Measurements from ENCODE around the gene ZBTB26. TPM values are rescaled to one million over a fixed set of nuclear protein-coding genes. Genes with fewer than 3 reads are reported as not detected.

The ZBTB26 gene
- polyA plus RNA-seq, 1 donor from 2014 or later = 8.5 TPM

- H3F3A ChIP-seq (ENCODE audit: insufficient read depth, low read length, poor library complexity, severe bottlenecking) = no peaks in the 10 kb centered on the region
- no peak overlapping the region for H3K4me2 ChIP-seq (ENCODE audit: low read length)
- no peak overlapping the region for H3K9ac ChIP-seq (ENCODE audit: low read length)
- no peaks in the 10 kb centered on the region for H3K79me2 ChIP-seq (replicated peaks; ENCODE audit: insufficient read depth, low read length)
- H3K36me3 ChIP-seq (ENCODE audit: insufficient read depth, low read length) = peaks cover 5% of the 10 kb centered on the region
- H3K4me3 ChIP-seq (ENCODE audit: low read length) = no peak overlapping the region
- TF ChIP-seq EZH2 (IDR thresholded peaks at IDR 0.05; ENCODE audit: borderline replicate concordance, insufficient read depth, low read length, poor library complexity, severe bottlenecking) (no peak), POLR2AphosphoS5 (IDR thresholded peaks at IDR 0.05) (no peak), EP300 (conservative IDR thresholded peaks at IDR 0.05; ENCODE audit: poor library complexity, severe bottlenecking) (no peak), TAF1 (IDR thresholded peaks at IDR 0.05; ENCODE audit: low read depth) (no peak), RAD21 (conservative IDR thresholded peaks at IDR 0.05) (no peak), MXI1 (conservative IDR thresholded peaks at IDR 0.05; ENCODE audit: poor library complexity, severe bottlenecking) (no peak), SMC3 (conservative IDR thresholded peaks at IDR 0.05; ENCODE audit: poor library complexity) (no peak)
- TF ChIP-seq, protein P1, sequence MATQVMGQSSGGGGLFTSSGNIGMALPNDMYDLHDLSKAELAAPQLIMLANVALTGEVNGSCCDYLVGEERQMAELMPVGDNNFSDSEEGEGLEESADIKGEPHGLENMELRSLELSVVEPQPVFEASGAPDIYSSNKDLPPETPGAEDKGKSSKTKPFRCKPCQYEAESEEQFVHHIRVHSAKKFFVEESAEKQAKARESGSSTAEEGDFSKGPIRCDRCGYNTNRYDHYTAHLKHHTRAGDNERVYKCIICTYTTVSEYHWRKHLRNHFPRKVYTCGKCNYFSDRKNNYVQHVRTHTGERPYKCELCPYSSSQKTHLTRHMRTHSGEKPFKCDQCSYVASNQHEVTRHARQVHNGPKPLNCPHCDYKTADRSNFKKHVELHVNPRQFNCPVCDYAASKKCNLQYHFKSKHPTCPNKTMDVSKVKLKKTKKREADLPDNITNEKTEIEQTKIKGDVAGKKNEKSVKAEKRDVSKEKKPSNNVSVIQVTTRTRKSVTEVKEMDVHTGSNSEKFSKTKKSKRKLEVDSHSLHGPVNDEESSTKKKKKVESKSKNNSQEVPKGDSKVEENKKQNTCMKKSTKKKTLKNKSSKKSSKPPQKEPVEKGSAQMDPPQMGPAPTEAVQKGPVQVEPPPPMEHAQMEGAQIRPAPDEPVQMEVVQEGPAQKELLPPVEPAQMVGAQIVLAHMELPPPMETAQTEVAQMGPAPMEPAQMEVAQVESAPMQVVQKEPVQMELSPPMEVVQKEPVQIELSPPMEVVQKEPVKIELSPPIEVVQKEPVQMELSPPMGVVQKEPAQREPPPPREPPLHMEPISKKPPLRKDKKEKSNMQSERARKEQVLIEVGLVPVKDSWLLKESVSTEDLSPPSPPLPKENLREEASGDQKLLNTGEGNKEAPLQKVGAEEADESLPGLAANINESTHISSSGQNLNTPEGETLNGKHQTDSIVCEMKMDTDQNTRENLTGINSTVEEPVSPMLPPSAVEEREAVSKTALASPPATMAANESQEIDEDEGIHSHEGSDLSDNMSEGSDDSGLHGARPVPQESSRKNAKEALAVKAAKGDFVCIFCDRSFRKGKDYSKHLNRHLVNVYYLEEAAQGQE (IDR thresholded peaks at IDR 0.05; ENCODE audit: borderline replicate concordance) = no peak
- TF ChIP-seq, protein P2, sequence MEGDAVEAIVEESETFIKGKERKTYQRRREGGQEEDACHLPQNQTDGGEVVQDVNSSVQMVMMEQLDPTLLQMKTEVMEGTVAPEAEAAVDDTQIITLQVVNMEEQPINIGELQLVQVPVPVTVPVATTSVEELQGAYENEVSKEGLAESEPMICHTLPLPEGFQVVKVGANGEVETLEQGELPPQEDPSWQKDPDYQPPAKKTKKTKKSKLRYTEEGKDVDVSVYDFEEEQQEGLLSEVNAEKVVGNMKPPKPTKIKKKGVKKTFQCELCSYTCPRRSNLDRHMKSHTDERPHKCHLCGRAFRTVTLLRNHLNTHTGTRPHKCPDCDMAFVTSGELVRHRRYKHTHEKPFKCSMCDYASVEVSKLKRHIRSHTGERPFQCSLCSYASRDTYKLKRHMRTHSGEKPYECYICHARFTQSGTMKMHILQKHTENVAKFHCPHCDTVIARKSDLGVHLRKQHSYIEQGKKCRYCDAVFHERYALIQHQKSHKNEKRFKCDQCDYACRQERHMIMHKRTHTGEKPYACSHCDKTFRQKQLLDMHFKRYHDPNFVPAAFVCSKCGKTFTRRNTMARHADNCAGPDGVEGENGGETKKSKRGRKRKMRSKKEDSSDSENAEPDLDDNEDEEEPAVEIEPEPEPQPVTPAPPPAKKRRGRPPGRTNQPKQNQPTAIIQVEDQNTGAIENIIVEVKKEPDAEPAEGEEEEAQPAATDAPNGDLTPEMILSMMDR (IDR thresholded peaks at IDR 0.05; ENCODE audit: poor library complexity, severe bottlenecking) = no peak
- no peak overlapping the region for H2AFZ ChIP-seq (ENCODE audit: low read depth, low read length)
- no peaks in the 10 kb centered on the region for H4K20me1 ChIP-seq (ENCODE audit: insufficient read depth)
- no peaks in the 10 kb centered on the region for H3K27me3 ChIP-seq (ENCODE audit: insufficient read depth, low read depth, low read length)
- H3K9me2 ChIP-seq (ENCODE audit: insufficient read depth, low read length) = no peaks in the 10 kb centered on the region
- H3K9me3 ChIP-seq (ENCODE audit: low read length) = no peaks in the 10 kb centered on the region
- no peak overlapping the region for H3K27ac ChIP-seq (ENCODE audit: low read length)
Measured at GRCh38 chr9:122975196-122975595, 43.9 kb upstream of the ZBTB26 start.

GRCh38 chr9:122961139-122961538 is 29.8 kb upstream of the ZBTB26 start:
- H3K36me3 ChIP-seq (ENCODE audit: insufficient read depth, low read length) = no peaks in the 10 kb centered on the region
- H2AFZ ChIP-seq (ENCODE audit: low read depth, low read length) = no peak overlapping the region
- H3F3A ChIP-seq (ENCODE audit: insufficient read depth, low read length, poor library complexity, severe bottlenecking) = no peaks in the 10 kb centered on the region
- no peaks in the 10 kb centered on the region for H3K9me3 ChIP-seq (ENCODE audit: low read length)
- H3K27ac ChIP-seq (ENCODE audit: low read length) = no peak overlapping the region
- no peak overlapping the region for H3K9ac ChIP-seq (ENCODE audit: low read length)
- H3K4me2 ChIP-seq (ENCODE audit: low read length) = no peak overlapping the region
- no peaks in the 10 kb centered on the region for H3K9me2 ChIP-seq (ENCODE audit: insufficient read depth, low read length)
- no peaks in the 10 kb centered on the region for H4K20me1 ChIP-seq (ENCODE audit: insufficient read depth)
- H3K4me3 ChIP-seq (ENCODE audit: low read length) = no peak overlapping the region
- H3K79me2 ChIP-seq (replicated peaks; ENCODE audit: insufficient read depth, low read length) = peaks cover under 1% of the 10 kb centered on the region
- no peak for TF ChIP-seq POLR2AphosphoS5 (IDR thresholded peaks at IDR 0.05)
- H3K27me3 ChIP-seq (ENCODE audit: insufficient read depth, low read depth, low read length) = no peaks in the 10 kb centered on the region

- H3K27ac ChIP-seq (ENCODE audit: low read length) = no peak overlapping the region
Measured at GRCh38 chr9:122955961-122956360, 24.6 kb upstream of the ZBTB26 start.

More at GRCh38 chr9:122955961-122956360, 24.6 kb upstream of the ZBTB26 start:
- H3K4me2 ChIP-seq (ENCODE audit: low read length) = no peak overlapping the region
- no peak overlapping the region for H2AFZ ChIP-seq (ENCODE audit: low read depth, low read length)
- H3F3A ChIP-seq (ENCODE audit: insufficient read depth, low read length, poor library complexity, severe bottlenecking) = no peaks in the 10 kb centered on the region
- peaks cover 43% of the 10 kb centered on the region for H3K79me2 ChIP-seq (replicated peaks; ENCODE audit: insufficient read depth, low read length)
- no peaks in the 10 kb centered on the region for H4K20me1 ChIP-seq (ENCODE audit: insufficient read depth)
- no peak overlapping the region for H3K4me3 ChIP-seq (ENCODE audit: low read length)
- TF ChIP-seq RAD21 (conservative IDR thresholded peaks at IDR 0.05) (no peak), SMC3 (conservative IDR thresholded peaks at IDR 0.05; ENCODE audit: poor library complexity) (no peak), POLR2AphosphoS5 (IDR thresholded peaks at IDR 0.05) (no peak), EP300 (conservative IDR thresholded peaks at IDR 0.05; ENCODE audit: poor library complexity, severe bottlenecking) (no peak), TAF1 (IDR thresholded peaks at IDR 0.05; ENCODE audit: low read depth) (no peak), EZH2 (IDR thresholded peaks at IDR 0.05; ENCODE audit: borderline replicate concordance, insufficient read depth, low read length, poor library complexity, severe bottlenecking) (no peak), MXI1 (conservative IDR thresholded peaks at IDR 0.05; ENCODE audit: poor library complexity, severe bottlenecking) (no peak)
- TF ChIP-seq, protein P2 (IDR thresholded peaks at IDR 0.05; ENCODE audit: poor library complexity, severe bottlenecking) = no peak
- TF ChIP-seq, protein P1 (IDR thresholded peaks at IDR 0.05; ENCODE audit: borderline replicate concordance) = no peak
- no peak overlapping the region for H3K9ac ChIP-seq (ENCODE audit: low read length)
- H3K9me2 ChIP-seq (ENCODE audit: insufficient read depth, low read length) = no peaks in the 10 kb centered on the region
- H3K36me3 ChIP-seq (ENCODE audit: insufficient read depth, low read length) = no peaks in the 10 kb centered on the region
- no peaks in the 10 kb centered on the region for H3K9me3 ChIP-seq (ENCODE audit: low read length)
- H3K27me3 ChIP-seq (ENCODE audit: insufficient read depth, low read depth, low read length) = no peaks in the 10 kb centered on the region

Measured in neural cell (in vitro differentiated cells).